K562 (cell line): ENCODE data around the gene IMMP2L. TPM values are rescaled to one million over a fixed set of nuclear protein-coding genes. Genes with fewer than 3 reads are reported as not detected.

Experiments
- ARNT ChIP-seq, 2 experiments: fragments of 450-650 bp; IDR thresholded peaks; 2 replicates each; pipeline ENCODE4 v1.6.1; 2016; ENCODE audit warnings: mild to moderate bottlenecking in 1 of 2
- BMI1 ChIP-seq: fragments of 150-350 bp; IDR thresholded peaks from 2 replicates; pipeline ENCODE4 v1.6.1; 2014; ENCODE audit warnings: low read length
- CAMTA2 ChIP-seq: fragments of 250-450 bp; sonication (Bioruptor Pico); conservative IDR thresholded peaks from 2 replicates; pipeline ENCODE4 v1.5.1; 2022
- E2F3 ChIP-seq: fragments of 250-450 bp; sonication (Bioruptor Pico); IDR thresholded peaks from 2 replicates; pipeline ENCODE4 v1.4.0; 2020; ENCODE audit warnings: mild to moderate bottlenecking
- EP300 ChIP-seq: IDR thresholded peaks from 2 replicates; pipeline ENCODE4 v1.6.1; 2012; ENCODE audit warnings: low read length, improper control_type of control experiment
- GTF2E2 ChIP-seq: fragments of 200-800 bp; sonication (Bioruptor generic); IDR thresholded peaks from 2 replicates; pipeline ENCODE4 v1.6.1; 2016; ENCODE audit warnings: missing genetic modification characterization, missing compliant biosample characterization
- HMG20B ChIP-seq: fragments of 250-450 bp; sonication (Bioruptor Pico); IDR thresholded peaks from 2 replicates; pipeline ENCODE4 v1.5.0; 2021; ENCODE audit warnings: mild to moderate bottlenecking
- NBN ChIP-seq: fragments of 450-650 bp; IDR thresholded peaks from 2 replicates; pipeline ENCODE4 v1.6.1; 2016; ENCODE audit warnings: low read depth, mild to moderate bottlenecking
- RAD21 ChIP-seq, 2 experiments: fragments of 250-450 bp in 1 of 2; fragments of 450-650 bp in 1 of 2; sonication (Bioruptor Pico) in 1 of 2; formaldehyde crosslinking in 1 of 2; IDR thresholded peaks in 1 of 2; conservative IDR thresholded peaks in 1 of 2; 2 replicates each; pipeline versions ENCODE4 v1.4.0 to v1.8.0; 2020 to 2022; ENCODE audit warnings: mild to moderate bottlenecking in 2 of 2, moderate library complexity in 1 of 2
- RBM34 ChIP-seq: fragments of 200-400 bp; formaldehyde crosslinking; IDR thresholded peaks from 2 replicates; pipeline ENCODE4 v1.6.1; 2018; ENCODE audit warnings: low read length, borderline replicate concordance; ENCODE audit not compliant: insufficient read depth
- TBP ChIP-seq: optimal IDR thresholded peaks from 2 replicates; pipeline ENCODE3; 2011; ENCODE audit warnings: low read depth, low read length, improper control_type of control experiment
- TRIM24 ChIP-seq, 2 experiments: fragments of 450-650 bp; IDR thresholded peaks; 2 replicates each; pipeline ENCODE4 v1.6.1; 2016
- YY1 ChIP-seq, 3 experiments: IDR thresholded peaks; 2 replicates each; pipeline ENCODE4 v1.6.1; 2011; ENCODE audit warnings: low read length in 2 of 3, mild to moderate bottlenecking in 2 of 3, moderate library complexity in 2 of 3, borderline replicate concordance in 1 of 3, control low read depth in 1 of 3, low read depth in 1 of 3; ENCODE audit not compliant: insufficient read depth in 3 of 3, insufficient replicate concordance in 2 of 3, control insufficient read depth in 1 of 3, insufficient read length in 1 of 3; ENCODE audit errors: extremely low read depth in 1 of 3
- ZNF589 ChIP-seq: fragments of 200-800 bp; sonication (Bioruptor generic); IDR thresholded peaks from 2 replicates; pipeline ENCODE4 v1.6.1; 2016; ENCODE audit warnings: low read depth, missing genetic modification characterization, missing compliant biosample characterization
- polyA plus RNA-seq, 8 experiments: library from polyadenylated mRNA; depleted of rRNA in 4 of 8; stranded (reverse) in 5 of 8; unstranded in 3 of 8; fragments of >200 nt; fragmentation: Nextera tagmentation in 2 of 8; fragmentation: Illumina TruSeq in 1 of 8; extraction: Ambion mirVana in 2 of 8; extraction: Trizol in 1 of 8; gene quantifications; 2 replicates each; pipeline versions ENCODE4 v1.2.1 to v1.2.3, GENCODE V29; 2011 to 2014; ENCODE audit warnings: inconsistent platforms in 1 of 8, missing spikeins in 1 of 8
- total RNA-seq, 7 experiments: library from RNA; depleted of rRNA in 6 of 7; stranded (reverse); fragments of >200 nt in 6 of 7; fragmentation: Illumina TruSeq in 2 of 7; extraction: Trizol in 2 of 7; gene quantifications; 2 replicates each; pipeline versions ENCODE4 v1.2.1 to v1.2.3, GENCODE V29; 2011 to 2021; ENCODE audit warnings: low replicate concordance in 1 of 7
- TF ChIP-seq, protein P1 (sequence below): fragments of 200-800 bp; sonication (Bioruptor generic); IDR thresholded peaks from 2 replicates; pipeline ENCODE4 v1.6.1; 2017; ENCODE audit warnings: missing genetic modification characterization, missing compliant biosample characterization
- TF ChIP-seq, protein P2 (sequence below): IDR thresholded peaks from 2 replicates; pipeline ENCODE4 v1.6.1; 2016; ENCODE audit warnings: missing genetic modification characterization, missing compliant biosample characterization
- TF ChIP-seq, protein P3 (sequence below), 2 experiments: fragments of 450-650 bp in 1 of 2; sonication (generic) in 1 of 2; formaldehyde crosslinking; conservative IDR thresholded peaks; 2 replicates each; pipeline versions ENCODE4 v1.4.0 to v1.8.1; 2020 to 2022; ENCODE audit warnings: mild to moderate bottlenecking in 1 of 2, missing genetic modification reagents in 1 of 2

The IMMP2L gene
- total and polyA plus RNA-seq, 9 of the 15 experiments (the other 6 are each of a cell fraction or from before 2014, with no cell fraction given), result 29.7 to 116 (median 53.0) TPM

DNA sequence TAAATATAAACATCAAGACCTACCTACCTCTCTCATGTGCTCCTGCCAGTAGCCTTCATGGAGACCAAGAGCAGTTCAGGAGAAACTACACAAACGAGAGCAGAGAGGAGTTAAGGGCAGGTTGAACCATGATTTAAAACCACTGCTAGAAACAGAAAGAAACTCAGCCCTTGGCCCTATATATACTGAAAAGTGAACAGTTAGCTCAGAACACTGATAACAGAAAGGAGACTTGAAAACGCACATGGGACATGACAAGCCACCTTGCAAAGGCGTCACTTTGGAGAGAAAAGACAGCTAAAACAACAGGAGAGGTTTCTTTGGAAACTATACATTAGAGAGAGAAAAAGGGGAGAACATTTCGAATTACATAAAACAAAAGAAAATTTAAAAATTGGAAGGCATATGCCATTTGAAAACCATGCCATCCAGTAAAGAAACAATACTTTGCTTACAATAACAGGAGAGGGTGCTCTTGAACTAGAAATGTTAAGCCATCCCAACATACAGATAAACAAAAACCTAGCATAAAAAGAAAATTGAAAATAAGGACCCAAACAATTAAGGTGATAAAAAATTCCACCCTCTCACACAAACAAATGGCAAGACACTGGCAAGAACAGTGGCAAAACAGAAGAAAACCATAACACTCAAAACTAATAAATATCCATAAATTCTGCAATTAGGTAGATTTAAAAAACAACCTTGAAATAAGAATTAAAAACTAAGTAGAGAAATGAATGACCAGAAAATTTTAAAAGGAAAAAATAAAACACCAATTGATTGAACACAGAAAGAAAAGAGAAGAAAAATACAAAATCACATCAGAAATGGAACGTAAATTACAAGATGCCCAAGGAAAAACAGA is 232.7 kb downstream of the IMMP2L start (continued):
- TF ChIP-seq, protein P1, sequence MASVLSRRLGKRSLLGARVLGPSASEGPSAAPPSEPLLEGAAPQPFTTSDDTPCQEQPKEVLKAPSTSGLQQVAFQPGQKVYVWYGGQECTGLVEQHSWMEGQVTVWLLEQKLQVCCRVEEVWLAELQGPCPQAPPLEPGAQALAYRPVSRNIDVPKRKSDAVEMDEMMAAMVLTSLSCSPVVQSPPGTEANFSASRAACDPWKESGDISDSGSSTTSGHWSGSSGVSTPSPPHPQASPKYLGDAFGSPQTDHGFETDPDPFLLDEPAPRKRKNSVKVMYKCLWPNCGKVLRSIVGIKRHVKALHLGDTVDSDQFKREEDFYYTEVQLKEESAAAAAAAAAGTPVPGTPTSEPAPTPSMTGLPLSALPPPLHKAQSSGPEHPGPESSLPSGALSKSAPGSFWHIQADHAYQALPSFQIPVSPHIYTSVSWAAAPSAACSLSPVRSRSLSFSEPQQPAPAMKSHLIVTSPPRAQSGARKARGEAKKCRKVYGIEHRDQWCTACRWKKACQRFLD (CRISPR knock-in tag), result no peak
- TF ChIP-seq HMG20B (no peak), NBN (peak; percentile 70; the same call in 1 of the 2 replicates), YY1 (IDR thresholded peaks at IDR 0.05; ENCODE audit: borderline replicate concordance in 1 of 3, control insufficient read depth in 1 of 3, extremely low read depth in 1 of 3, insufficient read depth in 3 of 3, insufficient read length in 1 of 3, insufficient replicate concordance in 2 of 3, low read depth in 1 of 3, low read length in 2 of 3) (no peak), E2F3 (no peak), ZNF589 (CRISPR knock-in tag) (no peak), TBP (peak; percentile 34), EP300 (peak; percentile 33; the same call in 1 of the 2 replicates), CAMTA2 (CRISPR knock-in tag) (no peak), TRIM24 (IDR thresholded peaks at IDR 0.05) (0 out of 4 replicates have a peak, but pooled peaks have one; percentile 28 to 51), ARNT (IDR thresholded peaks at IDR 0.05) (no peak; a peak in 1 of 4 replicates), RAD21 (CRISPR knock-in tag; conservative IDR thresholded peaks at IDR 0.05 in 1 of 2, IDR thresholded peaks at IDR 0.05 in 1 of 2) (peak; percentile 83 to 91), RBM34 (no peak), BMI1 (no peak), GTF2E2 (tag) (peak; percentile 61; the same call in 1 of the 2 replicates)
- TF ChIP-seq, protein P2, sequence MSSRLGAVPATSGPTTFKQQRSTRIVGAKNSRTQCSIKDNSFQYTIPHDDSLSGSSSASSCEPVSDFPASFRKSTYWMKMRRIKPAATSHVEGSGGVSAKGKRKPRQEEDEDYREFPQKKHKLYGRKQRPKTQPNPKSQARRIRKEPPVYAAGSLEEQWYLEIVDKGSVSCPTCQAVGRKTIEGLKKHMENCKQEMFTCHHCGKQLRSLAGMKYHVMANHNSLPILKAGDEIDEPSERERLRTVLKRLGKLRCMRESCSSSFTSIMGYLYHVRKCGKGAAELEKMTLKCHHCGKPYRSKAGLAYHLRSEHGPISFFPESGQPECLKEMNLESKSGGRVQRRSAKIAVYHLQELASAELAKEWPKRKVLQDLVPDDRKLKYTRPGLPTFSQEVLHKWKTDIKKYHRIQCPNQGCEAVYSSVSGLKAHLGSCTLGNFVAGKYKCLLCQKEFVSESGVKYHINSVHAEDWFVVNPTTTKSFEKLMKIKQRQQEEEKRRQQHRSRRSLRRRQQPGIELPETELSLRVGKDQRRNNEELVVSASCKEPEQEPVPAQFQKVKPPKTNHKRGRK (tag), result peak; percentile 87; the same call in 1 of the 2 replicates
- TF ChIP-seq, protein P3, sequence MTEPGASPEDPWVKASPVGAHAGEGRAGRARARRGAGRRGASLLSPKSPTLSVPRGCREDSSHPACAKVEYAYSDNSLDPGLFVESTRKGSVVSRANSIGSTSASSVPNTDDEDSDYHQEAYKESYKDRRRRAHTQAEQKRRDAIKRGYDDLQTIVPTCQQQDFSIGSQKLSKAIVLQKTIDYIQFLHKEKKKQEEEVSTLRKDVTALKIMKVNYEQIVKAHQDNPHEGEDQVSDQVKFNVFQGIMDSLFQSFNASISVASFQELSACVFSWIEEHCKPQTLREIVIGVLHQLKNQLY (CRISPR knock-in tag; conservative IDR thresholded peaks at IDR 0.05), result no peak
